ENCODE results near the gene PDE11A. TPM values are rescaled to one million over a fixed set of nuclear protein-coding genes. Genes with fewer than 3 reads are reported as not detected.

The PDE11A gene
- total and polyA plus RNA-seq, 2 of the 8 experiments (the other 6 are each of a cell fraction or from before 2014, with no cell fraction given): 0.19 to 0.23 TPM

DNA sequence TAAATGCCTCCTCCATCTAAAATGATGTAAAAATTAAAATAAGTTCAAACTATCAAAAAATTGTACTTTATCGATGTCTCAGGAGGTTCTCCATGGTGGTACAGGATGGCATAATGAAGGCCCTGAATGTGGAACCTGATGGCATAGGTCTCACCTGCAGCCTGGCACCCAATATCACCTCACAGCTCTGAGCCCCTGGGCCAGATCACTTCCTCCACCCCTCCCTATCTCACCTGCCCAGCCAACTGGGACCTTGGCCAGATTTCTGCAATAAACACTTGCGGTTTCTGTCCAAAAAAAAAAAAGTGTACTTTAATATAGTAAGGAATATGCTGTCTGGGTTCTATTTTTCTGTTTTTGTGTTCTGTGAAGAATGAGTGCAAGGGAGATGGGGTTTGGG lies 33.0 kb upstream of the PDE11A start:
- H2BK120ac ChIP-seq (replicated peaks; ENCODE audit: low read depth, low read length): no peak overlapping the region
- H3K79me1 ChIP-seq (ENCODE audit: low read depth, low read length): no peaks in the 10 kb centered on the region
- no peaks in the 10 kb centered on the region for H3K23me2 ChIP-seq (ENCODE audit: low read depth, low read length)
- no peak overlapping the region for H2AFZ ChIP-seq (ENCODE audit: low read length)
- H2BK12ac ChIP-seq (ENCODE audit: low read depth, low read length): no peak overlapping the region
- WGBS, 2 experiments (ENCODE audit: extremely low coverage in 1 of 2, insufficient coverage in 1 of 2, insufficient read length in 1 of 2, insufficient replicate concordance in 2 of 2, low coverage in 1 of 2, low lambda C conversion rate in 2 of 2, missing lambda C conversion rate in 1 of 2): 55% methylated on average over 2 of the region's 2 CpGs; no CpG with 5 or more reads in 1 of the 2 experiments
- H2BK20ac ChIP-seq (ENCODE audit: low read length): no peak overlapping the region
- no peak overlapping the region for H2AK5ac ChIP-seq (ENCODE audit: low read depth, low read length)
- no peak overlapping the region for H4K5ac ChIP-seq (ENCODE audit: insufficient read length, low read depth, low read length)
- H3K4ac ChIP-seq (replicated peaks; ENCODE audit: insufficient read length, low read depth, low read length): no peak overlapping the region
- H2BK5ac ChIP-seq (ENCODE audit: low read depth, low read length): no peak overlapping the region
- no peak overlapping the region for H3K14ac ChIP-seq (ENCODE audit: insufficient read length)
- no peak overlapping the region for H3K23ac ChIP-seq (ENCODE audit: insufficient read length)
- H2BK15ac ChIP-seq (ENCODE audit: low read length): no peak overlapping the region
- no peak overlapping the region for H3K9ac ChIP-seq (replicated peaks in 1 of 4; ENCODE audit: extremely low read depth in 1 of 4, low read depth in 3 of 4, low read length in 3 of 4)
- no peak overlapping the region for H4K91ac ChIP-seq (replicated peaks; ENCODE audit: insufficient read length, low read length)
- no peak overlapping the region for H3K4me2 ChIP-seq (ENCODE audit: insufficient read depth in 1 of 2, low read depth in 2 of 2, low read length in 2 of 2)
- ChIA-PET CTCF (ENCODE audit: partially characterized antibody) (no interaction called here), POLR2A (ENCODE audit: partially characterized antibody) (interaction anchor here (1.0 kb wide), 1 partner anchor 320 kb away, joined by 3 read pairs; no protein-coding TSS in a partner anchor)
- no peaks in the 10 kb centered on the region for H3K4me1 ChIP-seq (replicated peaks in 1 of 4; ENCODE audit: control insufficient read depth in 3 of 4, insufficient read depth in 4 of 4, low read length in 3 of 4)
- H4K8ac ChIP-seq (ENCODE audit: extremely low read depth, insufficient read depth, low read length): no peak overlapping the region
- no peaks in the 10 kb centered on the region for H3K79me2 ChIP-seq (ENCODE audit: control insufficient read depth in 1 of 2, insufficient read depth in 2 of 2, low read length in 2 of 2)
- H3K4me3 ChIP-seq (ENCODE audit: extremely low read depth in 1 of 4, insufficient read depth in 2 of 4, low read depth in 3 of 4, low read length in 4 of 4): no peak overlapping the region
- DNase-seq (ENCODE audit: low read depth in 1 of 2, low spot score in 2 of 2) (no peak), FAIRE-seq (no peak)
- H3K36me3 ChIP-seq (ENCODE audit: control insufficient read depth in 2 of 4, insufficient read depth in 4 of 4, low read length in 3 of 4): no peaks in the 10 kb centered on the region
- H3K27ac ChIP-seq (ENCODE audit: low read depth, low read length): no peak overlapping the region
- no peaks in the 10 kb centered on the region for H3K9me3 ChIP-seq (ENCODE audit: insufficient read depth in 2 of 2, low read depth in 1 of 2, low read length in 1 of 2)
- no peaks in the 10 kb centered on the region for H3K27me3 ChIP-seq (replicated peaks in 1 of 4; ENCODE audit: control insufficient read depth in 3 of 4, extremely low read depth in 1 of 4, insufficient read depth in 3 of 4, low read length in 3 of 4)
- H3K18ac ChIP-seq (ENCODE audit: extremely low read depth, low read length): no peak overlapping the region
- no peak overlapping the region for H3K56ac ChIP-seq (replicated peaks; ENCODE audit: insufficient read length, low read depth, low read length)
- no peaks in the 10 kb centered on the region for H4K20me1 ChIP-seq (replicated peaks in 1 of 2; ENCODE audit: control insufficient read depth in 1 of 2, insufficient read depth in 2 of 2, low read length in 2 of 2)
- TF ChIP-seq GTF2F1 (IDR thresholded peaks at IDR 0.05; ENCODE audit: borderline replicate concordance, low read depth, low read length): no peak
- TF ChIP-seq HDAC6 (IDR thresholded peaks at IDR 0.05; ENCODE audit: low read depth, low read length): no peak
- no peak for TF ChIP-seq YY1 (IDR thresholded peaks at IDR 0.05; ENCODE audit: low read depth, low read length)
- no peak for TF ChIP-seq JUND (IDR thresholded peaks at IDR 0.05; ENCODE audit: low read length)
- TF ChIP-seq RAD21 (IDR thresholded peaks at IDR 0.05 in 1 of 2, conservative IDR thresholded peaks at IDR 0.05 in 1 of 2; ENCODE audit: low read depth in 2 of 2, low read length in 2 of 2): no peak
- no peak for TF ChIP-seq SRF (IDR thresholded peaks at IDR 0.05; ENCODE audit: low read depth, low read length)
- TF ChIP-seq EP300 (IDR thresholded peaks at IDR 0.05; ENCODE audit: borderline replicate concordance in 1 of 2, low read depth in 2 of 2, low read length in 2 of 2): no peak
- TF ChIP-seq TAF7 (optimal IDR thresholded peaks at IDR 0.05; ENCODE audit: borderline replicate concordance, low read depth, low read length): no peak
- no peak for TF ChIP-seq RFX5 (IDR thresholded peaks at IDR 0.05; ENCODE audit: borderline replicate concordance, low read depth, low read length)
- no peak for TF ChIP-seq BCL11A (IDR thresholded peaks at IDR 0.05; ENCODE audit: low read depth in 2 of 2, low read length in 2 of 2)
- TF ChIP-seq PHF8 (conservative IDR thresholded peaks at IDR 0.05; ENCODE audit: low read depth, low read length): no peak
- no peak for TF ChIP-seq CREB1 (IDR thresholded peaks at IDR 0.05)
- no peak for TF ChIP-seq CBX5 (IDR thresholded peaks at IDR 0.05; ENCODE audit: low read depth, low read length)
- no peak for TF ChIP-seq SIN3A (conservative IDR thresholded peaks at IDR 0.05 in 1 of 2, IDR thresholded peaks at IDR 0.05 in 1 of 2; ENCODE audit: low read depth in 1 of 2, low read length in 2 of 2)
- TF ChIP-seq SIX5 (IDR thresholded peaks at IDR 0.05; ENCODE audit: low read depth, low read length): no peak

All from H1 (cell line).